GDM1 (cell line): ENCODE results near the gene SPNS1.
"Not testable (repeated sequence)": the region's sequence is repeated elsewhere in the genome, so short reads cannot be mapped to it uniquely, and the experiment has no call there.

Experiments used
- DNase-seq: peaks from one replicate; lab custom pipeline; 2025; lab: John Stamatoyannopoulos, UW

SPNS1 gene

GRCh38 chr16:28990375-28991040 is 15.9 kb downstream of the SPNS1 start:
- DNase-seq = no peak

GRCh38 chr16:28991687-28992086 is 17.1 kb downstream of the SPNS1 start:
- no peak for DNase-seq

GRCh38 chr16:28992496-28992895 is 17.9 kb downstream of the SPNS1 start:
- no peak for DNase-seq

GRCh38 chr16:28998837-28999236 is 24.3 kb downstream of the SPNS1 start:
- no peak for DNase-seq

- no peak for DNase-seq
Observed at GRCh38 chr16:28999577-28999976, 25.0 kb downstream of the SPNS1 start.

- DNase-seq = no peak
Observed at GRCh38 chr16:29000019-29000418, 25.4 kb downstream of the SPNS1 start.

- not testable (repeated sequence) for DNase-seq
Observed at GRCh38 chr16:29004496-29005139, 30.0 kb downstream of the SPNS1 start.

- peak; percentile 60 for DNase-seq
Observed at GRCh38 chr16:29007730-29008593, 33.4 kb downstream of the SPNS1 start.

- DNase-seq = peak; percentile 80
Observed at GRCh38 chr16:29009050-29009837, 34.7 kb downstream of the SPNS1 start.

- DNase-seq = no peak
Observed at GRCh38 chr16:29009838-29010166, 35.2 kb downstream of the SPNS1 start.

GRCh38 chr16:29011112-29011511 is 36.5 kb downstream of the SPNS1 start:
- no peak for DNase-seq

GRCh38 chr16:29011851-29012250 is 37.3 kb downstream of the SPNS1 start:
- no peak for DNase-seq

GRCh38 chr16:29012913-29013553 is 38.5 kb downstream of the SPNS1 start:
- no peak for DNase-seq

GRCh38 chr16:29014561-29015069 is 40.0 kb downstream of the SPNS1 start:
- DNase-seq = no peak

GRCh38 chr16:29022196-29022595 is 47.6 kb downstream of the SPNS1 start:
- DNase-seq = no peak

GRCh38 chr16:29023279-29024277 is 49.0 kb downstream of the SPNS1 start:
- DNase-seq = no peak

- no peak for DNase-seq
Observed at GRCh38 chr16:29024278-29024677, 49.7 kb downstream of the SPNS1 start.

- DNase-seq = no peak
Observed at GRCh38 chr16:29025218-29025617, 50.6 kb downstream of the SPNS1 start.

- DNase-seq = no peak
Observed at GRCh38 chr16:29025735-29026134, 51.2 kb downstream of the SPNS1 start.

- DNase-seq = no peak
Observed at GRCh38 chr16:29028457-29029167, 54.0 kb downstream of the SPNS1 start.
